ENCODE data around the gene EFNA3. TPM values are rescaled to one million over a fixed set of nuclear protein-coding genes. Genes with fewer than 3 reads are reported as not detected.

Gene EFNA3
- total and polyA plus RNA-seq, 2 of the 4 experiments (the other 2 are of a cell fraction): 0.72 to 1.6 TPM

DNA sequence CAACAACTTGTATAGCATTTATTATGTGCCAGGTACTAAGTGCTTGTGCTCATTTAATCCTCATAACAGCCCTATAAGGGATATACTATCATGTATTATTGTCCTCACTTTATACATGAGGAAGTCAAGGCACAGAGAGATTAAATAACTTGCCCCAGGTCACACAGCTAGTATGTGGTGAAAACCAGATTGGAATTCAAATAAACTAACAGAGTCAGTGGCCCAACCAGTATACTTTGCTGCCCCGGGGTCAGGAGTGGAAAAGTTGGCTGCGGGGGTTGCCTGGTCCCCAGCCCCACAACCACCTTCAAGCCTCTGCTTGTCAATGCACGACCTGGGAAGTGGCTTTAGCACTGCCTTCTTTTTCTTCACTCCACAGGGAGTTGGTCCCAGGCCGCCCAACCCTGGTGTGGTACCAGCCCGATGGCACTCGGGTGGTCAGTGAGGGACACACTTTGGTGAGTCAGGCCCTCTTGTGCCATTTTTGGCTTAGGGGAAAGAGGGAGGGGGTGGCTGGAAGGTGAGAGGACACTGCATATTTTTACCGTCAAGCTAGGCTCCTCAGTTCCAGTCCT lies 25.0 kb upstream of the EFNA3 start:
- Histone ChIP-seq H3K56ac (ENCODE audit: extremely low read depth, insufficient read depth, low read length) (no peak overlapping the region), H2BK15ac (ENCODE audit: low read depth, low read length) (no peak overlapping the region), H3K36me3 (ENCODE audit: control insufficient read depth, insufficient read depth, low read length) (peaks cover 15% of the 10 kb centered on the region), H3K4me1 (ENCODE audit: control insufficient read depth, insufficient read depth, low read length) (peaks cover 8% of the 10 kb centered on the region), H3K23ac (ENCODE audit: low read depth, low read length) (no peak overlapping the region), H4K5ac (ENCODE audit: low read depth, low read length) (no peak overlapping the region), H3K9me3 (ENCODE audit: control insufficient read depth, insufficient read depth, low read length) (no peaks in the 10 kb centered on the region), H4K91ac (ENCODE audit: insufficient read depth, low read depth, low read length) (no peak overlapping the region), H2AK5ac (ENCODE audit: low read depth, low read length) (no peak overlapping the region), H3K27me3 (ENCODE audit: control insufficient read depth, insufficient read depth, low read length) (no peaks in the 10 kb centered on the region), H2AFZ (replicated peaks; ENCODE audit: low read length, poor library complexity) (peak overlapping the region; percentile 7), H3K4ac (ENCODE audit: low read depth, low read length) (no peak overlapping the region), H3K9me1 (ENCODE audit: insufficient read depth, low read length) (peaks cover 4% of the 10 kb centered on the region; the same call in 1 of the 2 replicates), H3K4me3 (ENCODE audit: insufficient read depth, low read depth, low read length) (no peak overlapping the region), H3K18ac (ENCODE audit: low read depth, low read length) (no peak overlapping the region), H3K79me1 (ENCODE audit: low read depth in 1 of 2, low read length in 2 of 2) (peaks cover 0 to 15% of the 10 kb centered on the region in 2 experiments; a peak in 2 of 4 replicates), H4K8ac (ENCODE audit: low read depth in 2 of 2, low read length in 2 of 2) (no peak overlapping the region), H2BK5ac (ENCODE audit: low read depth, low read length, poor library complexity, severe bottlenecking) (no peak overlapping the region), H3K14ac (replicated peaks; ENCODE audit: low read depth, low read length) (no peak overlapping the region), H2BK120ac (ENCODE audit: low read depth, low read length) (no peak overlapping the region), H3K4me2 (ENCODE audit: low read depth, low read length) (no peak overlapping the region), H4K20me1 (ENCODE audit: insufficient read depth, low read length) (no peaks in the 10 kb centered on the region; the same call in 1 of the 2 replicates), H2AK9ac (replicated peaks; ENCODE audit: low read depth, low read length, poor library complexity) (peak overlapping the region; percentile 63), H2BK20ac (ENCODE audit: low read depth, low read length) (no peak overlapping the region), H3K27ac (ENCODE audit: insufficient read depth, low read length) (no peak overlapping the region), H3K9ac (ENCODE audit: low read depth, low read length) (no peak overlapping the region)
- no peak for ATAC-seq (ENCODE audit: low read depth)
- ChIA-PET CTCF (interaction anchor here (1.2 to 1.3 kb wide), 2 partner anchors 28 to 32 kb away, joined by 3 to 6 read pairs; no protein-coding TSS in a partner anchor), POLR2A (ENCODE audit: unreplicated experiment) (no interaction called here)
- WGBS, 2 experiments (ENCODE audit: extremely low coverage in 2 of 2, insufficient read length in 1 of 2): 80% methylated on average over 1 of the region's 7 CpGs; no CpG with 5 or more reads in 1 of the 2 experiments
- BruUV-seq (replicated peaks): no TSS peak
- dilution Hi-C loops (cut with HindIII; ENCODE audit: low sequenced_read_pairs, unreplicated experiment): no loop called here
- in situ Hi-C loops (cut with MboI; ENCODE audit: low sequenced_read_pairs): loop anchor here (10.0 kb wide), 1 partner anchor 99 kb away; the partner anchor contains the start of gene PBXIP1
- intact Hi-C loops (cut with micrococcal nuclease): loop anchor here (5.0 kb wide), 1 partner anchor 51 kb away; the partner anchor contains the start of gene ZBTB7B
- TF ChIP-seq CEBPB (IDR thresholded peaks at IDR 0.05; ENCODE audit: low read depth, low read length) (no peak), POLR2A (IDR thresholded peaks at IDR 0.05; ENCODE audit: low read depth, low read length) (no peak), FOS (IDR thresholded peaks at IDR 0.05; ENCODE audit: low read depth, low read length) (no peak), CHD1 (IDR thresholded peaks at IDR 0.05; ENCODE audit: low read depth, low read length) (no peak), RFX5 (IDR thresholded peaks at IDR 0.05; ENCODE audit: low read depth, low read length) (no peak)
- no peak for DNase-seq
